SK-N-SH (cell line): ENCODE measurements around the gene ENSA. TPM values are rescaled to one million over a fixed set of nuclear protein-coding genes. Genes with fewer than 3 reads are reported as not detected.
"Not testable (repeated sequence)": the region's sequence is repeated elsewhere in the genome, so short reads cannot be mapped to it uniquely, and the experiment has no call there.

Experiments used
- CTCF ChIA-PET: fragments of 300-600, 350-600 bp; formaldehyde crosslinking; extraction: SDS; loops from one replicate; lab custom pipeline; 2021; lab: Yijun Ruan, JAX
- POLR2A ChIA-PET: fragments of 350-600 bp; sonication (Branson Sonifier 250); formaldehyde crosslinking; extraction: SDS; loops from one replicate; lab custom pipeline; 2020; ENCODE audit warnings: antibody characterized with exemption, inconsistent platforms; lab: Yijun Ruan, JAX
- DNase-seq: peaks from one replicate; pipeline ENCODE4 v3.0.0; 2012
- H2AFZ ChIP-seq: fragments of 200-600 bp; sonication (generic); 2 replicates; pipeline ENCODE4 v1.8.1; 2016; ENCODE audit warnings: antibody characterized with exemption, mild to moderate bottlenecking, low read depth
- H3F3A ChIP-seq: fragments of 200-600 bp; sonication (generic); replicated peaks from 2 replicates; pipeline ENCODE3; 2016; ENCODE audit warnings: antibody characterized with exemption, mild to moderate bottlenecking; ENCODE audit not compliant: insufficient read depth
- H3K27ac ChIP-seq, 2 experiments: fragments of 200-500 bp in 1 of 2; fragments of 200-600 bp in 1 of 2; sonication (Bioruptor generic) in 1 of 2; sonication (generic), shearing (Covaris generic) in 1 of 2; 2 replicates each; pipeline versions ENCODE4 v1.5.1 to v1.6.1; 2014 to 2016; ENCODE audit warnings: low read depth in 2 of 2, inconsistent platforms in 1 of 2, low read length in 1 of 2, mild to moderate bottlenecking in 1 of 2, mixed read lengths in 1 of 2
- H3K27me3 ChIP-seq: fragments of 200-600 bp; sonication (generic), shearing (Covaris generic); 2 replicates; pipeline ENCODE4 v1.6.1; 2016; ENCODE audit warnings: mixed run types; ENCODE audit not compliant: insufficient read depth
- H3K36me3 ChIP-seq, 2 experiments: fragments of 200-500 bp in 1 of 2; fragments of 200-600 bp in 1 of 2; sonication (Bioruptor generic) in 1 of 2; sonication (generic) in 1 of 2; replicated peaks in 1 of 2; 2 replicates each; pipeline versions ENCODE3 to v1.5.1; 2014 to 2016; ENCODE audit warnings: low read length in 1 of 2, mild to moderate bottlenecking in 1 of 2; ENCODE audit not compliant: insufficient read depth in 2 of 2, control insufficient read depth in 1 of 2
- H3K4me1 ChIP-seq, 2 experiments: fragments of 200-500 bp in 1 of 2; fragments of 200-600 bp in 1 of 2; sonication (Bioruptor generic) in 1 of 2; sonication (generic), shearing (Covaris generic) in 1 of 2; 2 replicates each; pipeline versions ENCODE4 v1.5.1 to v1.6.1; 2014 to 2016; ENCODE audit warnings: low read depth in 1 of 2, low read length in 1 of 2, mixed run types in 1 of 2; ENCODE audit not compliant: insufficient read depth in 2 of 2, control insufficient read depth in 1 of 2
- H3K4me2 ChIP-seq: fragments of 200-600 bp; sonication (generic), shearing (Covaris generic); 2 replicates; pipeline ENCODE4 v1.6.1; 2017; ENCODE audit warnings: mixed run types
- H3K4me3 ChIP-seq, 2 experiments: fragments of 200-500 bp in 1 of 2; fragments of 200-600 bp in 1 of 2; sonication (Bioruptor generic) in 1 of 2; sonication (generic), shearing (Covaris generic) in 1 of 2; 2 replicates each; pipeline versions ENCODE4 v1.5.1 to v1.8.1; 2014 to 2016; ENCODE audit warnings: low read depth in 2 of 2, inconsistent platforms in 1 of 2, low read length in 1 of 2, mild to moderate bottlenecking in 1 of 2, mixed read lengths in 1 of 2, moderate library complexity in 1 of 2
- H3K79me2 ChIP-seq: fragments of 200-600 bp; sonication (generic); 2 replicates; pipeline ENCODE4 v1.8.1; 2017; ENCODE audit warnings: mild to moderate bottlenecking; ENCODE audit not compliant: insufficient read depth
- H3K9ac ChIP-seq: fragments of 200-600 bp; sonication (generic); 2 replicates; pipeline ENCODE4 v1.6.1; 2017; ENCODE audit warnings: mixed run types
- H3K9me2 ChIP-seq: fragments of 200-600 bp; sonication (generic); 2 replicates; pipeline ENCODE4 v1.6.1; 2017; ENCODE audit warnings: mixed run types
- H3K9me3 ChIP-seq: fragments of 200-600 bp; sonication (generic); 2 replicates; pipeline ENCODE4 v1.6.1; 2017; ENCODE audit warnings: mixed run types, mild to moderate bottlenecking, moderate library complexity
- H4K20me1 ChIP-seq: fragments of 200-600 bp; sonication (generic); 2 replicates; pipeline ENCODE4 v1.6.1; 2017; ENCODE audit warnings: mild to moderate bottlenecking, mixed run types; ENCODE audit not compliant: insufficient read depth
- EP300 ChIP-seq, 2 experiments: IDR thresholded peaks; 2 replicates each; pipeline versions ENCODE4 v1.4.0 to v1.6.1; 2012; ENCODE audit warnings: borderline replicate concordance in 1 of 2, low read depth in 1 of 2, low read length in 1 of 2
- FOXJ3 ChIP-seq: sonication (generic); formaldehyde crosslinking; IDR thresholded peaks from 2 replicates; pipeline ENCODE4 v1.5.1; 2020; ENCODE audit warnings: mild to moderate bottlenecking, missing genetic modification reagents
- FOXM1 ChIP-seq: IDR thresholded peaks from 2 replicates; pipeline ENCODE4 v1.4.0; 2012; ENCODE audit warnings: low read depth, mild to moderate bottlenecking
- MXI1 ChIP-seq: IDR thresholded peaks from 2 replicates; pipeline ENCODE4 v1.6.1; 2012; ENCODE audit warnings: mild to moderate bottlenecking, low read depth, low read length, improper control_type of control experiment
- RFX5 ChIP-seq: IDR thresholded peaks from 2 replicates; pipeline ENCODE4 v1.6.1; 2012; ENCODE audit warnings: mild to moderate bottlenecking, improper control_type of control experiment, low read length
- TCF12 ChIP-seq: IDR thresholded peaks from 2 replicates; pipeline ENCODE4 v1.4.0; 2012
- WGBS: methylation state at CpG from one replicate; pipeline ENCODE4 v1.1.6; 2017; ENCODE audit warnings: low lambda C conversion rate; 5-methylcytosine and 5-hydroxymethylcytosine counted together
- polyA plus RNA-seq, 3 experiments: library from polyadenylated mRNA; depleted of rRNA; stranded (reverse); fragments of >200 nt; gene quantifications; 2 replicates each; pipeline ENCODE4 v1.2.3, GENCODE V29; 2012
- TF ChIP-seq, protein P1 (sequence below): IDR thresholded peaks from 2 replicates; pipeline ENCODE4 v1.6.1; 2012; ENCODE audit warnings: mild to moderate bottlenecking, low read depth, low read length, moderate library complexity
- TF ChIP-seq, protein P2 (sequence below): IDR thresholded peaks from 2 replicates; pipeline ENCODE4 v1.4.0; 2012; ENCODE audit warnings: low read depth, borderline replicate concordance
- TF ChIP-seq, protein P3 (sequence below): fragments of 150-350 bp; IDR thresholded peaks from 2 replicates; pipeline ENCODE4 v1.6.1; 2017; ENCODE audit warnings: antibody characterized with exemption, low read length, low read depth, borderline replicate concordance
- TF ChIP-seq, protein P4 (sequence below): IDR thresholded peaks from 2 replicates; pipeline ENCODE4 v1.4.0; 2012; ENCODE audit warnings: low read depth

The ENSA gene
- polyA plus RNA-seq, 1 of the 3 experiments (the other 2 are of a cell fraction) = 56.3 TPM

DNA sequence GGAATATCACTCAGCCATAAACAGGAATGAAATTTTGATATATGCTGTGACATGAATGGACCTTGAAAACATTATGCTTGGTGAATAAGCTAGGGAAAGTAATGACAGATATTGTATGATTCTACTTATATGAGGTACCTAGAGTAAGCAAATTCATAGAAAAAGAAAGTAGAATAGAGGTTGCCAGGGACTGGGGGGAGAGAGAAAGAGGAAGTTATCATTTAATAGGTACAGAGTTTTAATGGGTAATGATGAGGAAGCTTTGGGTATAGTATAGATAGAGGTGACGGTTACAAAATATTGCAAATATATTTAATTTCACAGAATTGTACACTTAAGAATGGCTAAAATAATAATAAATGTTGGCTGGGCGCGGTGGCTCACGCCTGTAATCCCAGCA is 31.2 kb upstream of the ENSA start (continued):
- TF ChIP-seq, protein P1, sequence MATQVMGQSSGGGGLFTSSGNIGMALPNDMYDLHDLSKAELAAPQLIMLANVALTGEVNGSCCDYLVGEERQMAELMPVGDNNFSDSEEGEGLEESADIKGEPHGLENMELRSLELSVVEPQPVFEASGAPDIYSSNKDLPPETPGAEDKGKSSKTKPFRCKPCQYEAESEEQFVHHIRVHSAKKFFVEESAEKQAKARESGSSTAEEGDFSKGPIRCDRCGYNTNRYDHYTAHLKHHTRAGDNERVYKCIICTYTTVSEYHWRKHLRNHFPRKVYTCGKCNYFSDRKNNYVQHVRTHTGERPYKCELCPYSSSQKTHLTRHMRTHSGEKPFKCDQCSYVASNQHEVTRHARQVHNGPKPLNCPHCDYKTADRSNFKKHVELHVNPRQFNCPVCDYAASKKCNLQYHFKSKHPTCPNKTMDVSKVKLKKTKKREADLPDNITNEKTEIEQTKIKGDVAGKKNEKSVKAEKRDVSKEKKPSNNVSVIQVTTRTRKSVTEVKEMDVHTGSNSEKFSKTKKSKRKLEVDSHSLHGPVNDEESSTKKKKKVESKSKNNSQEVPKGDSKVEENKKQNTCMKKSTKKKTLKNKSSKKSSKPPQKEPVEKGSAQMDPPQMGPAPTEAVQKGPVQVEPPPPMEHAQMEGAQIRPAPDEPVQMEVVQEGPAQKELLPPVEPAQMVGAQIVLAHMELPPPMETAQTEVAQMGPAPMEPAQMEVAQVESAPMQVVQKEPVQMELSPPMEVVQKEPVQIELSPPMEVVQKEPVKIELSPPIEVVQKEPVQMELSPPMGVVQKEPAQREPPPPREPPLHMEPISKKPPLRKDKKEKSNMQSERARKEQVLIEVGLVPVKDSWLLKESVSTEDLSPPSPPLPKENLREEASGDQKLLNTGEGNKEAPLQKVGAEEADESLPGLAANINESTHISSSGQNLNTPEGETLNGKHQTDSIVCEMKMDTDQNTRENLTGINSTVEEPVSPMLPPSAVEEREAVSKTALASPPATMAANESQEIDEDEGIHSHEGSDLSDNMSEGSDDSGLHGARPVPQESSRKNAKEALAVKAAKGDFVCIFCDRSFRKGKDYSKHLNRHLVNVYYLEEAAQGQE = no peak
- TF ChIP-seq EP300 (IDR thresholded peaks at IDR 0.05; ENCODE audit: borderline replicate concordance in 1 of 2, low read depth in 1 of 2, low read length in 1 of 2) (no peak), FOXJ3 (CRISPR knock-in tag) (no peak), TCF12 (no peak), FOXM1 (no peak), MXI1 (no peak), RFX5 (no peak)
- TF ChIP-seq, protein P2, sequence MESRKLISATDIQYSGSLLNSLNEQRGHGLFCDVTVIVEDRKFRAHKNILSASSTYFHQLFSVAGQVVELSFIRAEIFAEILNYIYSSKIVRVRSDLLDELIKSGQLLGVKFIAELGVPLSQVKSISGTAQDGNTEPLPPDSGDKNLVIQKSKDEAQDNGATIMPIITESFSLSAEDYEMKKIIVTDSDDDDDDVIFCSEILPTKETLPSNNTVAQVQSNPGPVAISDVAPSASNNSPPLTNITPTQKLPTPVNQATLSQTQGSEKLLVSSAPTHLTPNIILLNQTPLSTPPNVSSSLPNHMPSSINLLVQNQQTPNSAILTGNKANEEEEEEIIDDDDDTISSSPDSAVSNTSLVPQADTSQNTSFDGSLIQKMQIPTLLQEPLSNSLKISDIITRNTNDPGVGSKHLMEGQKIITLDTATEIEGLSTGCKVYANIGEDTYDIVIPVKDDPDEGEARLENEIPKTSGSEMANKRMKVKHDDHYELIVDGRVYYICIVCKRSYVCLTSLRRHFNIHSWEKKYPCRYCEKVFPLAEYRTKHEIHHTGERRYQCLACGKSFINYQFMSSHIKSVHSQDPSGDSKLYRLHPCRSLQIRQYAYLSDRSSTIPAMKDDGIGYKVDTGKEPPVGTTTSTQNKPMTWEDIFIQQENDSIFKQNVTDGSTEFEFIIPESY = no peak
- TF ChIP-seq, protein P3, sequence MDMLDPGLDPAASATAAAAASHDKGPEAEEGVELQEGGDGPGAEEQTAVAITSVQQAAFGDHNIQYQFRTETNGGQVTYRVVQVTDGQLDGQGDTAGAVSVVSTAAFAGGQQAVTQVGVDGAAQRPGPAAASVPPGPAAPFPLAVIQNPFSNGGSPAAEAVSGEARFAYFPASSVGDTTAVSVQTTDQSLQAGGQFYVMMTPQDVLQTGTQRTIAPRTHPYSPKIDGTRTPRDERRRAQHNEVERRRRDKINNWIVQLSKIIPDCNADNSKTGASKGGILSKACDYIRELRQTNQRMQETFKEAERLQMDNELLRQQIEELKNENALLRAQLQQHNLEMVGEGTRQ = no peak
- TF ChIP-seq, protein P4, sequence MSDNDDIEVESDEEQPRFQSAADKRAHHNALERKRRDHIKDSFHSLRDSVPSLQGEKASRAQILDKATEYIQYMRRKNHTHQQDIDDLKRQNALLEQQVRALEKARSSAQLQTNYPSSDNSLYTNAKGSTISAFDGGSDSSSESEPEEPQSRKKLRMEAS = no peak

DNA sequence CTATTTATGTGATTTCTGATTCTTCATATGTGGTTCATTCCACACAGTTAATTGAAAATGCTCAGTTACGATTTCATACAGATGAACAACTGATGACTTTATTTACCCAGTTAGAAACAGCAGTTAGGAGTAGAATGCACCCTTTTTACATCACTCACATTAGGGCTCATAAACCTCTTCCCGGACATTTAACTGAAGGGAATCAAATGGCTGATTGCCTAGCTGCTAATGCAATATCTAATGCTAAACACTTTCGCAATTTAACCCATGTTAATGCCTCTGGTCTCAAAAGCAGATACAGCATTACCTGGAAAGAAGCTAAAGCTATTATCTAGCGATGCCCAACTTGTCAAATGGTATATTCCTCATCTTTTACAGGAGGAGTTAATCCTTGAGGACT is 27.7 kb upstream of the ENSA start:
- H2AFZ ChIP-seq, H3K27ac ChIP-seq, POLR2A ChIA-PET, H3K4me3 ChIP-seq, H3F3A ChIP-seq, H3K9me3 ChIP-seq, H3K9me2 ChIP-seq, DNase-seq, CTCF ChIA-PET, H3K4me2 ChIP-seq, H3K79me2 ChIP-seq, H3K4me1 ChIP-seq, H3K9ac ChIP-seq, H4K20me1 ChIP-seq, H3K27me3 ChIP-seq: not testable (repeated sequence)
- 84% methylated on average over 3 of the region's 4 CpGs for WGBS
- H3K36me3 ChIP-seq = peaks cover 12 to 18% of the 10 kb centered on the region in 2 experiments

DNA sequence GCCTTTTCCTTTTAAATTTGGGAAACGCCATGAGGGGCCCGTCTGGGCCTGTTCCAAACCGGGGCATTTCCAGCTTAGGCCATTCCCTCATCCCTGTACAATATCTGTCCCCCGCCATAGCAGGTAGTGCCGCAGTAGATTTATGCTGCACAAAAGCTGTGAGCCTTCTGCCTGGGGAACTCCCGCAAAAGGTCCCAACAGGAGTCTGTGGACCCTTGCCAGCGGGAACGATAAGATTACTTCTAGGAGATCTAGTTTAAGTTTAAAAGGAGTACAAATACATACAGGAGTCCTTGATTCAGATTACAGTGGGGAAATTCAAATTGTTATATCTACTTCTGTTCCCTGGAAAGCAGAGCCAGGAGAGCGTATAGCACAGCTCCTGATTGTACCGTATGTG is 25.2 kb upstream of the ENSA start:
- H3K9me3 ChIP-seq, H3K27ac ChIP-seq, POLR2A ChIA-PET, H3K4me3 ChIP-seq, CTCF ChIA-PET, H3K27me3 ChIP-seq, H3K9ac ChIP-seq, H3K4me1 ChIP-seq, H3K9me2 ChIP-seq, H3K79me2 ChIP-seq, H4K20me1 ChIP-seq, H2AFZ ChIP-seq, H3K4me2 ChIP-seq, DNase-seq, H3K36me3 ChIP-seq, H3F3A ChIP-seq: not testable (repeated sequence)
- WGBS = 100% methylated on average over 10 of the region's 10 CpGs
